ENCODE results near the gene GRPEL1. TPM values are rescaled to one million over a fixed set of nuclear protein-coding genes. Genes with fewer than 3 reads are reported as not detected.

Gene GRPEL1
- polyA plus RNA-seq, 2 of the 4 experiments (the other 2 are of a cell fraction), result 45.5 to 72.0 TPM

GRCh38 chr4:7009564-7009963 lies 58.3 kb downstream of the GRPEL1 start:
- Histone ChIP-seq H3K4me3 (no peak overlapping the region), H3K4me2 (no peak overlapping the region), H3K27ac (no peak overlapping the region), H3K4me1 (peaks cover 5% of the 10 kb centered on the region; the same call in 1 of the 3 replicates), H3K9me3 (no peaks in the 10 kb centered on the region)
- ATAC-seq (no peak), FAIRE-seq (no peak), DNase-seq (ENCODE audit: low read depth in 1 of 2, low spot score in 1 of 2) (no peak)
- WGBS (ENCODE audit: missing lambda C conversion rate), result 88% methylated on average over 5 of the region's 5 CpGs
- ChIA-PET POLR2A (interaction anchor here (0.7 kb wide), 2 partner anchors 14 to 97 kb away, joined by 3 to 7 read pairs; no protein-coding TSS in a partner anchor), CTCF (no interaction called here)
- TF ChIP-seq NPAS2 (CRISPR knock-in tag; IDR thresholded peaks at IDR 0.05; ENCODE audit: borderline replicate concordance) (no peak), EHMT2 (IDR thresholded peaks at IDR 0.05; ENCODE audit: low read depth) (no peak), JUNB (IDR thresholded peaks at IDR 0.05) (no peak), SREBF2 (IDR thresholded peaks at IDR 0.05) (no peak), HDAC2 (IDR thresholded peaks at IDR 0.05) (no peak), CBX2 (IDR thresholded peaks at IDR 0.05; ENCODE audit: borderline replicate concordance, low read depth) (no peak), POLR2A (IDR thresholded peaks at IDR 0.05; ENCODE audit: low read length) (no peak), CEBPB (IDR thresholded peaks at IDR 0.05) (no peak), HOXB13 (CRISPR knock-in tag; IDR thresholded peaks at IDR 0.05; ENCODE audit: low read depth) (no peak), PHF8 (IDR thresholded peaks at IDR 0.05; ENCODE audit: borderline replicate concordance, low read depth) (no peak), RARB (CRISPR knock-in tag; IDR thresholded peaks at IDR 0.05) (no peak), CHD2 (IDR thresholded peaks at IDR 0.05; ENCODE audit: low read length, partially characterized antibody) (no peak), ATOH8 (CRISPR knock-in tag; IDR thresholded peaks at IDR 0.05; ENCODE audit: low read depth) (no peak)
- TF ChIP-seq, protein P1, sequence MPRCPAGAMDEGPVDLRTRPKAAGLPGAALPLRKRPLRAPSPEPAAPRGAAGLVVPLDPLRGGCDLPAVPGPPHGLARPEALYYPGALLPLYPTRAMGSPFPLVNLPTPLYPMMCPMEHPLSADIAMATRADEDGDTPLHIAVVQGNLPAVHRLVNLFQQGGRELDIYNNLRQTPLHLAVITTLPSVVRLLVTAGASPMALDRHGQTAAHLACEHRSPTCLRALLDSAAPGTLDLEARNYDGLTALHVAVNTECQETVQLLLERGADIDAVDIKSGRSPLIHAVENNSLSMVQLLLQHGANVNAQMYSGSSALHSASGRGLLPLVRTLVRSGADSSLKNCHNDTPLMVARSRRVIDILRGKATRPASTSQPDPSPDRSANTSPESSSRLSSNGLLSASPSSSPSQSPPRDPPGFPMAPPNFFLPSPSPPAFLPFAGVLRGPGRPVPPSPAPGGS (IDR thresholded peaks at IDR 0.05), result no peak
- TF ChIP-seq, protein P2, sequence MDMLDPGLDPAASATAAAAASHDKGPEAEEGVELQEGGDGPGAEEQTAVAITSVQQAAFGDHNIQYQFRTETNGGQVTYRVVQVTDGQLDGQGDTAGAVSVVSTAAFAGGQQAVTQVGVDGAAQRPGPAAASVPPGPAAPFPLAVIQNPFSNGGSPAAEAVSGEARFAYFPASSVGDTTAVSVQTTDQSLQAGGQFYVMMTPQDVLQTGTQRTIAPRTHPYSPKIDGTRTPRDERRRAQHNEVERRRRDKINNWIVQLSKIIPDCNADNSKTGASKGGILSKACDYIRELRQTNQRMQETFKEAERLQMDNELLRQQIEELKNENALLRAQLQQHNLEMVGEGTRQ (IDR thresholded peaks at IDR 0.05), result no peak
- TF ChIP-seq, protein P3, sequence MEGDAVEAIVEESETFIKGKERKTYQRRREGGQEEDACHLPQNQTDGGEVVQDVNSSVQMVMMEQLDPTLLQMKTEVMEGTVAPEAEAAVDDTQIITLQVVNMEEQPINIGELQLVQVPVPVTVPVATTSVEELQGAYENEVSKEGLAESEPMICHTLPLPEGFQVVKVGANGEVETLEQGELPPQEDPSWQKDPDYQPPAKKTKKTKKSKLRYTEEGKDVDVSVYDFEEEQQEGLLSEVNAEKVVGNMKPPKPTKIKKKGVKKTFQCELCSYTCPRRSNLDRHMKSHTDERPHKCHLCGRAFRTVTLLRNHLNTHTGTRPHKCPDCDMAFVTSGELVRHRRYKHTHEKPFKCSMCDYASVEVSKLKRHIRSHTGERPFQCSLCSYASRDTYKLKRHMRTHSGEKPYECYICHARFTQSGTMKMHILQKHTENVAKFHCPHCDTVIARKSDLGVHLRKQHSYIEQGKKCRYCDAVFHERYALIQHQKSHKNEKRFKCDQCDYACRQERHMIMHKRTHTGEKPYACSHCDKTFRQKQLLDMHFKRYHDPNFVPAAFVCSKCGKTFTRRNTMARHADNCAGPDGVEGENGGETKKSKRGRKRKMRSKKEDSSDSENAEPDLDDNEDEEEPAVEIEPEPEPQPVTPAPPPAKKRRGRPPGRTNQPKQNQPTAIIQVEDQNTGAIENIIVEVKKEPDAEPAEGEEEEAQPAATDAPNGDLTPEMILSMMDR (IDR thresholded peaks at IDR 0.05), result no peak

Other genes starting within 250 kb of the GRPEL1 start
- 35.8 and 39.0 TPM in 2 replicates for gene TBC1D14, start 158.2 kb downstream of the GRPEL1 start, polyA plus RNA-seq (2011; rRNA removed)
- gene TBC1D14, start 158.2 kb downstream of the GRPEL1 start, polyA plus RNA-seq (2017; fragmentation: RNase III; extraction: RNeasy Plus Mini Kit Qiagen cat#74134 plus additional on column Dnase treatment), result 25.4 to 30.2 TPM (median 28.3 TPM) in 3 replicates
- gene TADA2B, start 24.7 kb downstream of the GRPEL1 start, polyA plus RNA-seq (2011; rRNA removed), result 6.0 and 6.7 TPM in 2 replicates
- gene TADA2B, start 24.7 kb downstream of the GRPEL1 start, polyA plus RNA-seq (2017; fragmentation: RNase III; extraction: RNeasy Plus Mini Kit Qiagen cat#74134 plus additional on column Dnase treatment), result 10.1 to 11.3 TPM (median 10.8 TPM) in 3 replicates
- gene SORCS2, start 124.5 kb upstream of the GRPEL1 start, polyA plus RNA-seq (2011; rRNA removed), result 1.4 and 2.3 TPM in 2 replicates
- 4.3 to 5.1 TPM (median 4.6 TPM) in 3 replicates for gene SORCS2, start 124.5 kb upstream of the GRPEL1 start, polyA plus RNA-seq (2017; fragmentation: RNase III; extraction: RNeasy Plus Mini Kit Qiagen cat#74134 plus additional on column Dnase treatment)

Measured in A549 (cell line).